ENCODE measurements around the gene CD151.
A peak's percentile ranks its signal among the peaks of the same experiment; 100 is the strongest.

Gene CD151

DNA sequence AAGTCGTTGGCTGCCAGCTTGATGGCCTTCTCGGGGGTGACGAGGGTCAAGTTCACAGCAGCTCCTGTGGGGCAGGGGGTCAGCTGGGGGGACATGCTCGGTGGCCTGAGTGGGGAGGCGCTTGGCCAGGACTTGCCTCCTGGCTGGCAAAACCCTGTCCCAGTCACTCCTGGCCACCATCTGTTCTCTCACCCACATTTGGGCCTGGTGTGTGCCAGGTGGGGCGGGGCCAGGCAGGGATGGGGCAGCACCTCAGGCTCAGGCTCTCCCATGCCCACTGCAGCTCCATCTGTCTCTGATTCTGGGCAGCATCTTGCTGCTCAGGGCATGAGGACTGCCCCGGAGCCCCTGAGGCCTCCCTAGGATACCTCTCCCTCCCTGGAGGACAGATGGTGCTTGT, 39.2 kb upstream of the CD151 start:
- no peak overlapping the region for H3K4me3 ChIP-seq (ENCODE audit: low read depth, low read length)
- TF ChIP-seq, protein P1, sequence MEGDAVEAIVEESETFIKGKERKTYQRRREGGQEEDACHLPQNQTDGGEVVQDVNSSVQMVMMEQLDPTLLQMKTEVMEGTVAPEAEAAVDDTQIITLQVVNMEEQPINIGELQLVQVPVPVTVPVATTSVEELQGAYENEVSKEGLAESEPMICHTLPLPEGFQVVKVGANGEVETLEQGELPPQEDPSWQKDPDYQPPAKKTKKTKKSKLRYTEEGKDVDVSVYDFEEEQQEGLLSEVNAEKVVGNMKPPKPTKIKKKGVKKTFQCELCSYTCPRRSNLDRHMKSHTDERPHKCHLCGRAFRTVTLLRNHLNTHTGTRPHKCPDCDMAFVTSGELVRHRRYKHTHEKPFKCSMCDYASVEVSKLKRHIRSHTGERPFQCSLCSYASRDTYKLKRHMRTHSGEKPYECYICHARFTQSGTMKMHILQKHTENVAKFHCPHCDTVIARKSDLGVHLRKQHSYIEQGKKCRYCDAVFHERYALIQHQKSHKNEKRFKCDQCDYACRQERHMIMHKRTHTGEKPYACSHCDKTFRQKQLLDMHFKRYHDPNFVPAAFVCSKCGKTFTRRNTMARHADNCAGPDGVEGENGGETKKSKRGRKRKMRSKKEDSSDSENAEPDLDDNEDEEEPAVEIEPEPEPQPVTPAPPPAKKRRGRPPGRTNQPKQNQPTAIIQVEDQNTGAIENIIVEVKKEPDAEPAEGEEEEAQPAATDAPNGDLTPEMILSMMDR (IDR thresholded peaks at IDR 0.05; ENCODE audit: low read depth, low read length) = no peak

DNA sequence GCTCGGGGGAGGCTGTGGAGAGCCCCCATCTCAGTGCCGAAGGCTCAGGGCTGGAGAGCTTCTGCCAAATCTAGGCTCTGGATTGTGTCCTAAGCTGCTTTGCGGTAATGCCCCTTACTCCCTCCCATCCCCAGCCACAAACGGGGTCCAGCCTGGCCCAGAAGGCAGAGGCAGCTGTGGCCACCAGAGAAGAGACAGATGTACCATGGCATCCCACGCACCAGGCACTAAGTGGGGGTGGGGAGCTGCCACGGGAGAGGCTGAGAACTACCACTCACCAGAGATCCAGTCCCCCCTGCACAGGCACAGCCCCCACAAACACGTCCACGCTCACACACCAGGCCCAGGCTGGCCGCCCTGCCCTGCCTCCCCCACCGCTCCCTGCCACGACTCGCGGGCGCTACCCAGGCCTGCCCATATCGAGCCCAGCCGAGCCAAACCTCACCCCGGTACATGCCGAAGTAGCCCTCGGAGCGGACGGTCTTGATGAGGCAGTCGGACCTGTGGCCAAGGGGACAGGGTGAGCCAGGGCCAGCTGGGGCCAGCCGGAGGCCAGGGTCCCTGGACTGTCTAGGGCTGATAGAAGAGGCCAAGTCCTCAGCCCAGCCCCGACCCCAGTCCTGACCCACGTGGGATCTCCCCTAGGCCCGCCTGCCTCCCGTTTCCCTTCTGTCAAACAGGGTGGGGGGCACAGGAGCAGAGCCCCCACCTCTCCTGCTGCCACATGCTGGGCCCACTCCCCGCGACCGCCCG, 38.6 kb upstream of the CD151 start:
- in situ Hi-C loops (cut with HindIII; ENCODE audit: low sequenced_read_pairs) = no loop called here
- TF ChIP-seq, protein P1 (IDR thresholded peaks at IDR 0.05; ENCODE audit: low read depth, low read length) = no peak

More for the DNA sequence above, 39.2 kb upstream of the CD151 start:
- in situ Hi-C loops (cut with HindIII; ENCODE audit: low sequenced_read_pairs) = no loop called here
- DNase-seq (ENCODE audit: low read depth, low spot score) = no peak

DNA sequence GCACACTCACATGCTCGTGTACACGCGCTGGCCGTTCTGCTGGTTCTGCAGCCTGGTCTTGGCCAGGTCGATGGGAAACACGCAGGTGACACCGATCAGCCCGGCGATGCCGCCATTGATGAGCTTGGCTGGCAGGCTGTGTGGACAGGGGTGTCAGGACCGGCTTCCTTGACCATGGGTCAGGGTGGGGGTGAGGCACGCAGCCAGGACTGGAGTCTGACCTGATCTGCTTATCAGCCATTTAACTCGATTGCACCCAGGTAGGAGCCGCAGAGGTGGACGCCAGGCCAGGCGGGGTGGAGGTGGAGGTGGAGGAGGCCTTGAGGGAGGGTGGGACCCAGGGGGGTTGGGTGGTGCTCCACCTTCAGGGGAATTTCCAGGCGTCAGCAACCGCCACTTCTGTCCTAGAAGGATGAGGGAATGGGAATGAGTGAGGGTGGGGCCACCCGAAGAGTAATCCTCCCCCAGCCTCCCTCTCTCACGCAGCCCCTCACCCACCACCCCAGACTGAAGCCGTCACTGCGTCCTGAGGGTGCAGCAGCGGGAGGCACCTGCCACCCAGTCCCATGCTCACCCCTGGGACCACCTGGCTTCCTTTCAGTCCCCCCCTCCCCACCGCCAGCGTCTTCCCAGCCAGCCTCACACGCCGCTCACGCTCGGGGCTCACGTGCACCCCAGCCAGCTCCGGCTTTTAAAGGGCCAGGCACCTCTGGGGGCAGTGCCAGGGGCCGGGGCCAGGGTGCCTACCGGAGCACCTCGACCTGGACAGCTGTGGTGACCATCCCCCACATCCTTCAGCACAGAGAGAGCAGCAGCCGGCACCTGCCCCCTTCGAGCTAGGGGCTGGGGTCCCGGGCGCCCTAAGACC, 37.8 kb upstream of the CD151 start:
- in situ Hi-C loops (cut with HindIII; ENCODE audit: low sequenced_read_pairs) = no loop called here
- TF ChIP-seq, protein P1 (IDR thresholded peaks at IDR 0.05; ENCODE audit: low read depth, low read length) = no peak
- H3K4me3 ChIP-seq (ENCODE audit: low read depth, low read length) = no peak overlapping the region
- no peak for DNase-seq (ENCODE audit: low read depth, low spot score)

More for the DNA sequence above, 38.6 kb upstream of the CD151 start:
- H3K4me3 ChIP-seq (ENCODE audit: low read depth, low read length) = no peak overlapping the region
- no peak for DNase-seq (ENCODE audit: low read depth, low spot score)

DNA sequence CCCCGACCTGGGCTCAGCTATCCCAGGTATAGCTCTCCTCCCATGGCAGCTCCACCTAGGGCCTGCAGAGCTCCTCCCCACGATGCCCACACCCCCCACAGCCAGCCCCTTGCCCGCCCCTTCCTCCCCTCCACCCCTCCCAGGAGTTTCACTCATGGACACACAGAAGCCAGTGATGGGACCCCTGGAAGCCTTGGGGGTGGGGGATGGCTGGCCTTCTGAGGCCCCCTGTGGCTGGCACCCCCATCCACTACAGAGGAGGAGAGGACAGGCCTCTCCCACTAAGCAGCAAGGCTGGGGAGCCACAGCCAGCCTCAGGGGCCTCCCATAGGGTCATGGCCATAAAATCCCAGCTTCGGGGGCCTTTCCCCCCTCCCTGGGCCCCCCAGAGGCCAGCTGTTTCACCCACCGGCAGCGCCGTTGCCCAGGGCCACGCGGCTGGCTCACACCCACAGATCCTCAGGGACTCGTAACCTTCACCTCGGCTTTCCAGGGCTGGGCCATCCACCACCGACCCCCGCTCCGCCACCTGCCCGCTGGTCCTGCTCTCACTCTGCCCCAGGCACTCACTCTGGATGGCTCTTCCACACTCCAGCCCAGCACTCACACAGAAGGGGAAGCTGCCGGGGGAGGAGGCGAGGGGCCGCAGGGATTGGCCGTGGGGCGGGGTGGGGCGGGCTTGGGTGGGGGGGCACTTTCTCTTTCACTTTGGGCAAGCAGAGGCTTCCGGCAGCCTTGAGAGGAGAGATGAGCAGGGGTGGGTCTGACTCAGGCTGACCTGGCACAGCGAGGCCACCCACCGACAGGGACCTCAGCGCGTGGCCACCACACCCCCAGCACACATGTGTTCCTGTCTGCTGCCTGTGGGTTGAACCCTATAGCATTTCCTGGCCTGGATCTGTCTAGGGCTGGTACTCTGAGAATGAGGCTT, 36.9 kb upstream of the CD151 start:
- in situ Hi-C loops (cut with HindIII; ENCODE audit: low sequenced_read_pairs) = no loop called here
- peak; percentile 82 for DNase-seq (ENCODE audit: low read depth, low spot score)

DNA sequence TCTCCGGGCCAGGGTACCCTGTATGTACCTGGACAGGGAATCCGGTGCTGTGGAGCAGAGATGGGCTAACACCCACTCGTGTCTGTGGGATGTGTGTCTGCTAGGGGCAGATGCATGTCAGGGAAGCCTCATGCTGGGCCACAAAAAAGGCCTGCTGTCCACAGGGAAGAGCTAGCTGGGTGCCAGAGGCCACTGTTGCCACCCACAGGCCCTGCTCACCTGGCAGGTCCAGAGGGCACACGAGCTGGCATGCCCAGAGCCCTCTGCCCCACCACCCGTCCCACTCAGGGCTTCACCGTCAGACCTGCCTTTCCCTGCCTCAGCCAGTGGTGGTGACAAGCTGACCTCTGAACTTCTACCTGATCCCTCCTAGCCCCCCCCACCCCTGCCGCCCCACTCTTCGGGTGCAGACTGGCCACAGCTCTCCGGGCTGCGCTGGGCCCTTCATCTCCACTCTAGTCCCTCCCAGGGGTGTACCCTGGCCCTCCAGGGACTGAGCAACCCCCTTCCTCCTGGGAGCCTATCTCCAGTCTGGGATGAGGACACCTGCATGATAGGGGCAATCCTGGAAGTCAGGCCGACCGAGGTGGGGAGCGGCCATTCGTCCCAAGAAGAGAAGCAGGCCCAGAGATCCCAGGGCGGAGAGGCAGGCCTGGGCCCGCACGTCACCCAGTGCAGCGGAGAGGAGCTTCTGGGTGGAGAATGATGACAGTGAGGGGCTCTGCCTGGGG, 36.0 kb upstream of the CD151 start:
- in situ Hi-C loops (cut with HindIII; ENCODE audit: low sequenced_read_pairs) = no loop called here
- H3K4me3 ChIP-seq (ENCODE audit: low read depth, low read length) = peak overlapping the region; percentile 71
- TF ChIP-seq, protein P1 (IDR thresholded peaks at IDR 0.05; ENCODE audit: low read depth, low read length) = no peak

More for the DNA sequence above, 36.9 kb upstream of the CD151 start:
- TF ChIP-seq, protein P1 (IDR thresholded peaks at IDR 0.05; ENCODE audit: low read depth, low read length) = no peak
- H3K4me3 ChIP-seq (ENCODE audit: low read depth, low read length) = peak overlapping the region; percentile 71

More for the DNA sequence above, 36.0 kb upstream of the CD151 start:
- no peak for DNase-seq (ENCODE audit: low read depth, low spot score)

Data from astrocyte of the spinal cord (primary cell).